DOHH2 (cell line): ENCODE measurements around the gene FRMD8.

Experiments
- H3F3A ChIP-seq: fragments of 200-600 bp; sonication (generic), shearing (Covaris generic); 2 replicates; pipeline ENCODE4 v1.6.0; 2016; ENCODE audit warnings: antibody characterized with exemption, mild to moderate bottlenecking; ENCODE audit not compliant: control insufficient read depth, insufficient read depth
- H3K27ac ChIP-seq: fragments of 200-600 bp; sonication (generic); 2 replicates; pipeline ENCODE4 v1.5.1; 2014; ENCODE audit warnings: low read depth, mild to moderate bottlenecking, low read length, moderate library complexity
- H3K27me3 ChIP-seq: fragments of 200-600 bp; sonication (generic); 2 replicates; pipeline ENCODE4 v1.6.1; 2014; ENCODE audit warnings: mild to moderate bottlenecking, low read length, mixed read lengths; ENCODE audit not compliant: control insufficient read depth
- H3K36me3 ChIP-seq: fragments of 200-600 bp; sonication (generic); 2 replicates; pipeline ENCODE4 v1.6.1; 2014; ENCODE audit warnings: mild to moderate bottlenecking, low read length, moderate library complexity, mixed read lengths; ENCODE audit not compliant: control insufficient read depth
- H3K4me1 ChIP-seq: fragments of 200-600 bp; sonication (generic); 2 replicates; pipeline ENCODE4 v1.6.1; 2014; ENCODE audit warnings: mild to moderate bottlenecking, low read length, mixed read lengths; ENCODE audit not compliant: control insufficient read depth
- H3K4me2 ChIP-seq: fragments of 200-600 bp; sonication (generic); 2 replicates; pipeline ENCODE4 v1.6.0; 2014; ENCODE audit warnings: mild to moderate bottlenecking, low read length, moderate library complexity
- H3K4me3 ChIP-seq: fragments of 200-600 bp; sonication (generic); 2 replicates; pipeline ENCODE4 v1.5.1; 2014; ENCODE audit warnings: mild to moderate bottlenecking, low read length, mixed read lengths
- H3K79me2 ChIP-seq: fragments of 200-600 bp; sonication (generic); 2 replicates; pipeline ENCODE4 v1.6.1; 2014; ENCODE audit warnings: mild to moderate bottlenecking, low read length, mixed read lengths; ENCODE audit not compliant: control insufficient read depth
- H3K9me2 ChIP-seq: fragments of 200-600 bp; sonication (generic); replicated peaks from 2 replicates; pipeline ENCODE4 v1.6.1; 2014; ENCODE audit warnings: mild to moderate bottlenecking, low read length, mixed read lengths; ENCODE audit not compliant: control insufficient read depth
- H3K9me3 ChIP-seq: fragments of 200-600 bp; sonication (generic); 2 replicates; pipeline ENCODE4 v1.6.1; 2014; ENCODE audit warnings: antibody characterized with exemption, low read length, mixed read lengths; ENCODE audit not compliant: control insufficient read depth, insufficient read depth
- H4K20me1 ChIP-seq: fragments of 200-600 bp; sonication (generic); 2 replicates; pipeline ENCODE4 v1.6.0; 2014; ENCODE audit warnings: low read depth, mild to moderate bottlenecking, antibody characterized with exemption, low read length, moderate library complexity; ENCODE audit not compliant: control insufficient read depth, insufficient read depth
- EZH2phosphoT487 ChIP-seq: fragments of 200-600 bp; sonication (generic); IDR thresholded peaks from 2 replicates; pipeline ENCODE4 v1.6.1; 2017; ENCODE audit warnings: borderline replicate concordance, mild to moderate bottlenecking, antibody characterized with exemption, low read length, moderate library complexity, mixed read lengths
- TF ChIP-seq, protein P1 (sequence below): fragments of 200-600 bp; sonication (generic); IDR thresholded peaks from one replicate; pipeline ENCODE4 v1.5.1; 2014; ENCODE audit warnings: antibody characterized with exemption, mild to moderate bottlenecking, low read depth, low read length; ENCODE audit not compliant: poor library complexity, severe bottlenecking

FRMD8 gene

DNA sequence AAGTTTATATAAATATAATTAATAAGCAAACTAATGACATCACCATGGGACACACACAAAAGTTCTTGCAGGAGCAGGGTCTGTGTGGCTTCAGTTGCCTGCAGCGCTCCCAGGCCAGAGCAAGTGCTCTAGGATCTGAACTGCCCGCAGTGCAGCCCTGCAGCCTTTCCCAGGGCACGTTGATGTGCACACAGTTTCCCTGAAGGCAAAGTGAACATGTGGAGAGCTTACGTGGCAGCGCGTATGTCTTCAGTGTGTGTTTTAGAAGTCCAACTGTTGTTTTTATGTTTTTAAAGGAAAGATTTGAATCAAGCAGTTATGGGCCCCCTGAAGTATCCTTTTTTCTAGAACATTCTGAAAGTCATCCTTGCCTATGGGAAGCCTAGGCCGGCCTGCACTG is 33.1 kb upstream of the FRMD8 start:
- Histone ChIP-seq H3K4me2 (no peak overlapping the region), H3K9me2 (no peaks in the 10 kb centered on the region), H3K4me3 (no peak overlapping the region), H3K36me3 (peaks cover 44% of the 10 kb centered on the region), H3K4me1 (peaks cover 15% of the 10 kb centered on the region), H3K79me2 (no peaks in the 10 kb centered on the region), H3F3A (peaks cover 19% of the 10 kb centered on the region), H3K9me3 (no peaks in the 10 kb centered on the region), H3K27me3 (no peaks in the 10 kb centered on the region), H4K20me1 (peaks cover 3% of the 10 kb centered on the region; the same call in 1 of the 2 replicates), H3K27ac (no peak overlapping the region)
- no peak for TF ChIP-seq EZH2phosphoT487
- TF ChIP-seq, protein P1, sequence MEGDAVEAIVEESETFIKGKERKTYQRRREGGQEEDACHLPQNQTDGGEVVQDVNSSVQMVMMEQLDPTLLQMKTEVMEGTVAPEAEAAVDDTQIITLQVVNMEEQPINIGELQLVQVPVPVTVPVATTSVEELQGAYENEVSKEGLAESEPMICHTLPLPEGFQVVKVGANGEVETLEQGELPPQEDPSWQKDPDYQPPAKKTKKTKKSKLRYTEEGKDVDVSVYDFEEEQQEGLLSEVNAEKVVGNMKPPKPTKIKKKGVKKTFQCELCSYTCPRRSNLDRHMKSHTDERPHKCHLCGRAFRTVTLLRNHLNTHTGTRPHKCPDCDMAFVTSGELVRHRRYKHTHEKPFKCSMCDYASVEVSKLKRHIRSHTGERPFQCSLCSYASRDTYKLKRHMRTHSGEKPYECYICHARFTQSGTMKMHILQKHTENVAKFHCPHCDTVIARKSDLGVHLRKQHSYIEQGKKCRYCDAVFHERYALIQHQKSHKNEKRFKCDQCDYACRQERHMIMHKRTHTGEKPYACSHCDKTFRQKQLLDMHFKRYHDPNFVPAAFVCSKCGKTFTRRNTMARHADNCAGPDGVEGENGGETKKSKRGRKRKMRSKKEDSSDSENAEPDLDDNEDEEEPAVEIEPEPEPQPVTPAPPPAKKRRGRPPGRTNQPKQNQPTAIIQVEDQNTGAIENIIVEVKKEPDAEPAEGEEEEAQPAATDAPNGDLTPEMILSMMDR: no peak

DNA sequence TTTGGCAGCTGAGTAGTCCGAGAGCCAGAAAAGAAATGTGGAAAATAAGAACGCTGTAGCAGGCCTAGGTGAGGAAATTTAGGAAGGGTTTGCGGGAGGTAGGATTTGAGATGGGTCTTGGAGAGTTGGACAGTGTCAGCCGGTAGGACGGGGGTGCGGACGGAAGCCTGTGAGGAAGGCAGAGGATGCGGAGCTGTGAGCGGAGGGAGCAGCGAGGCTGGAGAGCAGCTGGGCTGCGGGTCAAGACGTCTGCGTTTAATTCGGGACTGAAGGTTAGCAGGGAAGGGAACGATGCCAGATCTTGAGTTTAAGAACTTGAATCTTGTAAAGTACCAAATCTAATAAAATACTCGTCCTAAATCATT is 32.6 kb upstream of the FRMD8 start:
- Histone ChIP-seq H3K4me3 (peak overlapping the region; percentile 82), H3K36me3 (peaks cover 39% of the 10 kb centered on the region), H3K4me2 (peak overlapping the region; percentile 75), H3K9me2 (no peaks in the 10 kb centered on the region), H3K27me3 (no peaks in the 10 kb centered on the region), H4K20me1 (peaks cover 3% of the 10 kb centered on the region; the same call in 1 of the 2 replicates), H3K4me1 (peaks cover 15% of the 10 kb centered on the region), H3K79me2 (no peaks in the 10 kb centered on the region), H3F3A (peaks cover 19% of the 10 kb centered on the region), H3K9me3 (no peaks in the 10 kb centered on the region), H3K27ac (no peak overlapping the region)
- no peak for TF ChIP-seq EZH2phosphoT487
- TF ChIP-seq, protein P1: peak; percentile 24

DNA sequence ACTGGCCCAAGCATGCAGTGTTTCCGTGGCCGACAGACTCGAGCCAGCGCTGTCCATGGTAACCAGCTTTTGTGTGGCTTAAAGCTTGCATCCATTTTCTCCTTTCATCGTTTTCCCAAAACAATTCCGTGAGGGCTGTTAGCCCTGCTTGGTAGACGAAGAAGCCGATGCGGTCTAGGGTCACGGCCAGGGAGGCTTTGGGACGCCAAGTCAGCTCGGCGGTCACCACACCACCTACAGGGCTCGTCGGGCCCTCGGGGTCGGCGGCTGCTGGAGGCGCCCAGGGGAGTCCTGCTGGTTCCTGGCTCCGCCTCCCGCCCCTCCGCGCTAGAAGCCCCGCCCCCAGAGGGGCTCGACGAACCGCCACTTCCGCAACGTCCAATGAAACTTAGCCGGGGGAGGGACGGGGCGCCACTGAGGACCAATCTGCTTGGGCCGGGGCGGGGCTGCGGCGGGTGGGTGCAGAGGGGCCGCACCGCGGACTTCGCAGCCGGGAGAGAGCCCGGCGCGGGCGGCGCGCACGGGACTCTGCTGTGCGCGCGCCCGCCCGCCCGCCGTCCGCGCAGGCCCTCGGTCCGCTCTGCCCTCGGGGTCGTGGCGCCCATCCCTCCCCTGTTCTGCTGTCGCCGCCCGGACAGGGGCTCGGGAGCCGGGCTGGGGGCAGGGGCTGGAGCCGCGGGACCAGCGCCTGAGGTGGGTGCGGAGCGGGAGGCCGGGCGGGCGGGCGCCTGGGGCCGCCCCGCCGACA is 32.0 kb upstream of the FRMD8 start, which contains the start of gene TIGD3:
Gene TIGD3 (plus strand): TSS at position 487 of the 748 bp plus-strand sequence. CDS start 1,058 bp downstream, outside the sequence.
- Histone ChIP-seq H3K36me3 (peaks cover 34% of the 10 kb centered on the region), H3F3A (peaks cover 19% of the 10 kb centered on the region), H3K79me2 (no peaks in the 10 kb centered on the region), H3K27me3 (no peaks in the 10 kb centered on the region), H3K9me3 (no peaks in the 10 kb centered on the region), H3K4me2 (peak within 1 kb of the TSS; percentile 96), H4K20me1 (peaks cover 3% of the 10 kb centered on the region; the same call in 1 of the 2 replicates), H3K9me2 (no peaks in the 10 kb centered on the region), H3K27ac (no peak within 1 kb of the TSS), H3K4me1 (peaks cover 15% of the 10 kb centered on the region), H3K4me3 (peak within 1 kb of the TSS; percentile 82)
- TF ChIP-seq, protein P1: no peak
- no peak for TF ChIP-seq EZH2phosphoT487
